K562 (cell line): ENCODE measurements around the gene SPDEF. TPM values are rescaled to one million over a fixed set of nuclear protein-coding genes. Genes with fewer than 3 reads are reported as not detected.

Experiments used
- ATF1 ChIP-seq, 2 experiments: fragments of 450-650 bp in 1 of 2; IDR thresholded peaks; 2 replicates each; pipeline ENCODE4 v1.6.1; 2016; ENCODE audit warnings: missing compliant biosample characterization in 1 of 2, missing genetic modification characterization in 1 of 2
- BMI1 ChIP-seq: fragments of 150-350 bp; IDR thresholded peaks from 2 replicates; pipeline ENCODE4 v1.6.1; 2014; ENCODE audit warnings: low read length
- CBX8 ChIP-seq: fragments of 200-600 bp; sonication (generic); IDR thresholded peaks from 2 replicates; pipeline ENCODE4 v1.6.1; 2012; ENCODE audit warnings: borderline replicate concordance, mixed run types, low read depth, mild to moderate bottlenecking, moderate library complexity, mixed read lengths, low read length, control low read depth, inconsistent platforms; ENCODE audit not compliant: poor library complexity, severe bottlenecking; ENCODE audit errors: extremely low read depth
- FOXJ3 ChIP-seq: sonication (generic); formaldehyde crosslinking; IDR thresholded peaks from 2 replicates; pipeline ENCODE4 v1.4.0; 2020; ENCODE audit warnings: mild to moderate bottlenecking, missing genetic modification reagents
- MTA3 ChIP-seq: fragments of 450-650 bp; formaldehyde crosslinking; IDR thresholded peaks from 2 replicates; pipeline ENCODE4 v1.6.1; 2017; ENCODE audit warnings: mild to moderate bottlenecking, borderline replicate concordance
- PTBP1 ChIP-seq: fragments of 200-400 bp; formaldehyde crosslinking; IDR thresholded peaks from 2 replicates; pipeline ENCODE4 v1.6.1; 2017; ENCODE audit warnings: low read depth, low read length
- SMARCA5 ChIP-seq: fragments of 450-650 bp; IDR thresholded peaks from 2 replicates; pipeline ENCODE4 v1.6.1; 2016
- ZNF239 ChIP-seq: fragments of 250-450 bp; sonication (Bioruptor Pico); IDR thresholded peaks from 2 replicates; pipeline ENCODE4 v1.4.0; 2020; ENCODE audit warnings: mild to moderate bottlenecking
- polyA plus RNA-seq, 8 experiments: library from polyadenylated mRNA; depleted of rRNA in 4 of 8; stranded (reverse) in 5 of 8; unstranded in 3 of 8; fragments of >200 nt; fragmentation: Nextera tagmentation in 2 of 8; fragmentation: Illumina TruSeq in 1 of 8; extraction: Ambion mirVana in 2 of 8; extraction: Trizol in 1 of 8; gene quantifications; 2 replicates each; pipeline versions ENCODE4 v1.2.1 to v1.2.3, GENCODE V29; 2011 to 2014; ENCODE audit warnings: inconsistent platforms in 1 of 8, missing spikeins in 1 of 8
- total RNA-seq, 7 experiments: library from RNA; depleted of rRNA in 6 of 7; stranded (reverse); fragments of >200 nt in 6 of 7; fragmentation: Illumina TruSeq in 2 of 7; extraction: Trizol in 2 of 7; gene quantifications; 2 replicates each; pipeline versions ENCODE4 v1.2.1 to v1.2.3, GENCODE V29; 2011 to 2021; ENCODE audit warnings: low replicate concordance in 1 of 7
- TF ChIP-seq, protein P1 (sequence below): fragments of 250-450 bp; sonication (Bioruptor Pico); IDR thresholded peaks from 2 replicates; pipeline ENCODE4 v1.8.0; 2021; ENCODE audit warnings: moderate library complexity, mild to moderate bottlenecking, inconsistent platforms
- TF ChIP-seq, protein P2 (sequence below): fragments of 450-650 bp; IDR thresholded peaks from 2 replicates; pipeline ENCODE4 v1.6.1; 2016; ENCODE audit warnings: borderline replicate concordance
- TF ChIP-seq, protein P3 (sequence below): fragments of 250-450 bp; sonication (Bioruptor Pico); IDR thresholded peaks from 2 replicates; pipeline ENCODE4 v1.4.0; 2020; ENCODE audit warnings: borderline replicate concordance
- TF ChIP-seq, protein P4 (sequence below): sonication (generic); formaldehyde crosslinking; IDR thresholded peaks from 2 replicates; pipeline ENCODE4 v1.8.0; 2023; ENCODE audit warnings: missing genetic modification reagents, mild to moderate bottlenecking, borderline replicate concordance
- TF ChIP-seq, protein P5 (sequence below): fragments of 250-450 bp; sonication (Bioruptor Pico); IDR thresholded peaks from 2 replicates; pipeline ENCODE4 v1.8.0; 2022; ENCODE audit warnings: inconsistent platforms, mild to moderate bottlenecking, moderate library complexity, borderline replicate concordance
- TF ChIP-seq, protein P6 (sequence below): fragments of 450-650 bp; IDR thresholded peaks from 2 replicates; pipeline ENCODE4 v1.6.1; 2016; ENCODE audit warnings: missing biosample characterization, missing genetic modification characterization

SPDEF gene
- total and polyA plus RNA-seq, 9 of the 15 experiments (the other 6 are each of a cell fraction or from before 2014, with no cell fraction given) = 0.04 to 0.12 (median 0.11) TPM; not detected in 5

DNA sequence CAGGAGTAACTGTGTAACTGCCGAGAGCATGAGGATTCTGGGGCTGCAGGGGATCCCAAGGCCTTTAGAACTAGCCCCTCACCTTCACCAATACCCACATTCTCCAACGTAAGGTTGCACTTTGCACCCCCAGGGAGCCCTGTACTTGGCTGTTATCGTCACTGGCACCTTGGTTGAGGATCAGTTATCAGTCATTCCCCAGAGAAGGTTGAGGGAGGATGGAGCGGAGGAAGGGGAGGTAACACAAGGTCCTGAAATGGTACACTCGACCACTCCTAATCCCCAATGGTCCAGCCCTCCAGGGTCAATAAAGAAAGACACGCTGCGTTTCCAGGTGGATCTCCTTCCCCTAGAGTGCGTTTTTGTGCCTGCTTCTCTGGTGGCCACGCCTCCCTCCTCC, 1.1 kb upstream of the SPDEF start (continued):
- TF ChIP-seq, protein P1, sequence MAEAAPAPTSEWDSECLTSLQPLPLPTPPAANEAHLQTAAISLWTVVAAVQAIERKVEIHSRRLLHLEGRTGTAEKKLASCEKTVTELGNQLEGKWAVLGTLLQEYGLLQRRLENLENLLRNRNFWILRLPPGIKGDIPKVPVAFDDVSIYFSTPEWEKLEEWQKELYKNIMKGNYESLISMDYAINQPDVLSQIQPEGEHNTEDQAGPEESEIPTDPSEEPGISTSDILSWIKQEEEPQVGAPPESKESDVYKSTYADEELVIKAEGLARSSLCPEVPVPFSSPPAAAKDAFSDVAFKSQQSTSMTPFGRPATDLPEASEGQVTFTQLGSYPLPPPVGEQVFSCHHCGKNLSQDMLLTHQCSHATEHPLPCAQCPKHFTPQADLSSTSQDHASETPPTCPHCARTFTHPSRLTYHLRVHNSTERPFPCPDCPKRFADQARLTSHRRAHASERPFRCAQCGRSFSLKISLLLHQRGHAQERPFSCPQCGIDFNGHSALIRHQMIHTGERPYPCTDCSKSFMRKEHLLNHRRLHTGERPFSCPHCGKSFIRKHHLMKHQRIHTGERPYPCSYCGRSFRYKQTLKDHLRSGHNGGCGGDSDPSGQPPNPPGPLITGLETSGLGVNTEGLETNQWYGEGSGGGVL = no peak
- TF ChIP-seq, protein P2, sequence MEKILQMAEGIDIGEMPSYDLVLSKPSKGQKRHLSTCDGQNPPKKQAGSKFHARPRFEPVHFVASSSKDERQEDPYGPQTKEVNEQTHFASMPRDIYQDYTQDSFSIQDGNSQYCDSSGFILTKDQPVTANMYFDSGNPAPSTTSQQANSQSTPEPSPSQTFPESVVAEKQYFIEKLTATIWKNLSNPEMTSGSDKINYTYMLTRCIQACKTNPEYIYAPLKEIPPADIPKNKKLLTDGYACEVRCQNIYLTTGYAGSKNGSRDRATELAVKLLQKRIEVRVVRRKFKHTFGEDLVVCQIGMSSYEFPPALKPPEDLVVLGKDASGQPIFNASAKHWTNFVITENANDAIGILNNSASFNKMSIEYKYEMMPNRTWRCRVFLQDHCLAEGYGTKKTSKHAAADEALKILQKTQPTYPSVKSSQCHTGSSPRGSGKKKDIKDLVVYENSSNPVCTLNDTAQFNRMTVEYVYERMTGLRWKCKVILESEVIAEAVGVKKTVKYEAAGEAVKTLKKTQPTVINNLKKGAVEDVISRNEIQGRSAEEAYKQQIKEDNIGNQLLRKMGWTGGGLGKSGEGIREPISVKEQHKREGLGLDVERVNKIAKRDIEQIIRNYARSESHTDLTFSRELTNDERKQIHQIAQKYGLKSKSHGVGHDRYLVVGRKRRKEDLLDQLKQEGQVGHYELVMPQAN = no peak
- TF ChIP-seq, protein P3, sequence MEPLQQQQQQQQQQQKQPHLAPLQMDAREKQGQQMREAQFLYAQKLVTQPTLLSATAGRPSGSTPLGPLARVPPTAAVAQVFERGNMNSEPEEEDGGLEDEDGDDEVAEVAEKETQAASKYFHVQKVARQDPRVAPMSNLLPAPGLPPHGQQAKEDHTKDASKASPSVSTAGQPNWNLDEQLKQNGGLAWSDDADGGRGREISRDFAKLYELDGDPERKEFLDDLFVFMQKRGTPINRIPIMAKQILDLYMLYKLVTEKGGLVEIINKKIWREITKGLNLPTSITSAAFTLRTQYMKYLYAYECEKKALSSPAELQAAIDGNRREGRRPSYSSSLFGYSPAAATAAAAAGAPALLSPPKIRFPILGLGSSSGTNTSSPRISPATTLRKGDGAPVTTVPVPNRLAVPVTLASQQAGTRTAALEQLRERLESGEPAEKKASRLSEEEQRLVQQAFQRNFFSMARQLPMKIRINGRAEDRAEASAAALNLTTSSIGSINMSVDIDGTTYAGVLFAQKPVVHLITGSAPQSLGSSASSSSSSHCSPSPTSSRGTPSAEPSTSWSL = no peak
- TF ChIP-seq, protein P4, sequence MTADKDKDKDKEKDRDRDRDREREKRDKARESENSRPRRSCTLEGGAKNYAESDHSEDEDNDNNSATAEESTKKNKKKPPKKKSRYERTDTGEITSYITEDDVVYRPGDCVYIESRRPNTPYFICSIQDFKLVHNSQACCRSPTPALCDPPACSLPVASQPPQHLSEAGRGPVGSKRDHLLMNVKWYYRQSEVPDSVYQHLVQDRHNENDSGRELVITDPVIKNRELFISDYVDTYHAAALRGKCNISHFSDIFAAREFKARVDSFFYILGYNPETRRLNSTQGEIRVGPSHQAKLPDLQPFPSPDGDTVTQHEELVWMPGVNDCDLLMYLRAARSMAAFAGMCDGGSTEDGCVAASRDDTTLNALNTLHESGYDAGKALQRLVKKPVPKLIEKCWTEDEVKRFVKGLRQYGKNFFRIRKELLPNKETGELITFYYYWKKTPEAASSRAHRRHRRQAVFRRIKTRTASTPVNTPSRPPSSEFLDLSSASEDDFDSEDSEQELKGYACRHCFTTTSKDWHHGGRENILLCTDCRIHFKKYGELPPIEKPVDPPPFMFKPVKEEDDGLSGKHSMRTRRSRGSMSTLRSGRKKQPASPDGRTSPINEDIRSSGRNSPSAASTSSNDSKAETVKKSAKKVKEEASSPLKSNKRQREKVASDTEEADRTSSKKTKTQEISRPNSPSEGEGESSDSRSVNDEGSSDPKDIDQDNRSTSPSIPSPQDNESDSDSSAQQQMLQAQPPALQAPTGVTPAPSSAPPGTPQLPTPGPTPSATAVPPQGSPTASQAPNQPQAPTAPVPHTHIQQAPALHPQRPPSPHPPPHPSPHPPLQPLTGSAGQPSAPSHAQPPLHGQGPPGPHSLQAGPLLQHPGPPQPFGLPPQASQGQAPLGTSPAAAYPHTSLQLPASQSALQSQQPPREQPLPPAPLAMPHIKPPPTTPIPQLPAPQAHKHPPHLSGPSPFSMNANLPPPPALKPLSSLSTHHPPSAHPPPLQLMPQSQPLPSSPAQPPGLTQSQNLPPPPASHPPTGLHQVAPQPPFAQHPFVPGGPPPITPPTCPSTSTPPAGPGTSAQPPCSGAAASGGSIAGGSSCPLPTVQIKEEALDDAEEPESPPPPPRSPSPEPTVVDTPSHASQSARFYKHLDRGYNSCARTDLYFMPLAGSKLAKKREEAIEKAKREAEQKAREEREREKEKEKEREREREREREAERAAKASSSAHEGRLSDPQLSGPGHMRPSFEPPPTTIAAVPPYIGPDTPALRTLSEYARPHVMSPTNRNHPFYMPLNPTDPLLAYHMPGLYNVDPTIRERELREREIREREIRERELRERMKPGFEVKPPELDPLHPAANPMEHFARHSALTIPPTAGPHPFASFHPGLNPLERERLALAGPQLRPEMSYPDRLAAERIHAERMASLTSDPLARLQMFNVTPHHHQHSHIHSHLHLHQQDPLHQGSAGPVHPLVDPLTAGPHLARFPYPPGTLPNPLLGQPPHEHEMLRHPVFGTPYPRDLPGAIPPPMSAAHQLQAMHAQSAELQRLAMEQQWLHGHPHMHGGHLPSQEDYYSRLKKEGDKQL (CRISPR knock-in tag) = no peak
- TF ChIP-seq ZNF239 (CRISPR knock-in tag) = no peak
- TF ChIP-seq CBX8 = no peak
- TF ChIP-seq, protein P5, sequence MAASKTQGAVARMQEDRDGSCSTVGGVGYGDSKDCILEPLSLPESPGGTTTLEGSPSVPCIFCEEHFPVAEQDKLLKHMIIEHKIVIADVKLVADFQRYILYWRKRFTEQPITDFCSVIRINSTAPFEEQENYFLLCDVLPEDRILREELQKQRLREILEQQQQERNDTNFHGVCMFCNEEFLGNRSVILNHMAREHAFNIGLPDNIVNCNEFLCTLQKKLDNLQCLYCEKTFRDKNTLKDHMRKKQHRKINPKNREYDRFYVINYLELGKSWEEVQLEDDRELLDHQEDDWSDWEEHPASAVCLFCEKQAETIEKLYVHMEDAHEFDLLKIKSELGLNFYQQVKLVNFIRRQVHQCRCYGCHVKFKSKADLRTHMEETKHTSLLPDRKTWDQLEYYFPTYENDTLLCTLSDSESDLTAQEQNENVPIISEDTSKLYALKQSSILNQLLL (CRISPR knock-in tag) = no peak
- TF ChIP-seq PTBP1 = no peak
- no peak for TF ChIP-seq FOXJ3 (CRISPR knock-in tag)
- TF ChIP-seq ATF1 (CRISPR knock-in tag; IDR thresholded peaks at IDR 0.05) = no peak
- no peak for TF ChIP-seq ATF1 (tag; IDR thresholded peaks at IDR 0.05)
- TF ChIP-seq MTA3 = 0 out of 2 replicates have a peak, but pooled peaks have one; percentile 24
- no peak for TF ChIP-seq BMI1
- no peak for TF ChIP-seq SMARCA5
- TF ChIP-seq, protein P6, sequence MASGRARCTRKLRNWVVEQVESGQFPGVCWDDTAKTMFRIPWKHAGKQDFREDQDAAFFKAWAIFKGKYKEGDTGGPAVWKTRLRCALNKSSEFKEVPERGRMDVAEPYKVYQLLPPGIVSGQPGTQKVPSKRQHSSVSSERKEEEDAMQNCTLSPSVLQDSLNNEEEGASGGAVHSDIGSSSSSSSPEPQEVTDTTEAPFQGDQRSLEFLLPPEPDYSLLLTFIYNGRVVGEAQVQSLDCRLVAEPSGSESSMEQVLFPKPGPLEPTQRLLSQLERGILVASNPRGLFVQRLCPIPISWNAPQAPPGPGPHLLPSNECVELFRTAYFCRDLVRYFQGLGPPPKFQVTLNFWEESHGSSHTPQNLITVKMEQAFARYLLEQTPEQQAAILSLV = no peak
